Left renal pelvis (tissue), 4 donors: Measurements from ENCODE around the gene TLE1. TPM values are rescaled to one million over a fixed set of nuclear protein-coding genes. Genes with fewer than 3 reads are reported as not detected.
"Not testable (repeated sequence)": the region's sequence is repeated elsewhere in the genome, so short reads cannot be mapped to it uniquely, and the experiment has no call there.

ENCODE experiments used
- DNase-seq, 4 donors: peaks; one replicate each; pipeline ENCODE4 v3.0.0-alpha.2; 2013; ENCODE audit warnings: low read depth in 4 of 4, low spot score in 3 of 4
- polyA plus RNA-seq, 4 donors: library from polyadenylated mRNA; unstranded; fragments of 120-200 nt; gene quantifications; one replicate each; pipeline ENCODE4 v1.2.1, GENCODE V29; 2013; ENCODE audit not compliant: insufficient read length in 4 of 4

The TLE1 gene
- polyA plus RNA-seq, 4 donors, result 64.2 to 111 (median 72.5) TPM

- no peak for DNase-seq
Observed at GRCh38 chr9:81626511-81626910, 62.8 kb downstream of the TLE1 start.

- DNase-seq, result no peak
Observed at GRCh38 chr9:81625969-81626368, 63.4 kb downstream of the TLE1 start.

DNA sequence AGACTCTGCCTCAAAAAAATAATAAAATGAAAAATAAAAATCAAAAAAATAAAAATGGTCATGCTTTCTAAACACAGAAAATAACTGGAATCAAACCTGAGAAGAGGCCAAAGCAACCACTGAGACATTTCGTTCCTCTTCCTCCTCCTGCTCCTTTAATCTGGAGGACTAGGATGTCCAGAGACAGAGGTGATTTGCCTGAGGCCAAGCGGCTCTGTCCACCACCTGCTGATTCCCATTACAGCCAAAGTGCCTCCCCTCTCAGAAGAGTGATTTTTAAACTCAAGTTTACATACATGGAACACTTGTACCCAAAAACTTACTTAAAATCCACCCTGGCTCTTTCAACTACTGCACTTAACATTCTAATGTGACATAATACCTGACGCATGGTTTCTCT, 65.6 kb downstream of the TLE1 start:
- no peak for DNase-seq

DNA sequence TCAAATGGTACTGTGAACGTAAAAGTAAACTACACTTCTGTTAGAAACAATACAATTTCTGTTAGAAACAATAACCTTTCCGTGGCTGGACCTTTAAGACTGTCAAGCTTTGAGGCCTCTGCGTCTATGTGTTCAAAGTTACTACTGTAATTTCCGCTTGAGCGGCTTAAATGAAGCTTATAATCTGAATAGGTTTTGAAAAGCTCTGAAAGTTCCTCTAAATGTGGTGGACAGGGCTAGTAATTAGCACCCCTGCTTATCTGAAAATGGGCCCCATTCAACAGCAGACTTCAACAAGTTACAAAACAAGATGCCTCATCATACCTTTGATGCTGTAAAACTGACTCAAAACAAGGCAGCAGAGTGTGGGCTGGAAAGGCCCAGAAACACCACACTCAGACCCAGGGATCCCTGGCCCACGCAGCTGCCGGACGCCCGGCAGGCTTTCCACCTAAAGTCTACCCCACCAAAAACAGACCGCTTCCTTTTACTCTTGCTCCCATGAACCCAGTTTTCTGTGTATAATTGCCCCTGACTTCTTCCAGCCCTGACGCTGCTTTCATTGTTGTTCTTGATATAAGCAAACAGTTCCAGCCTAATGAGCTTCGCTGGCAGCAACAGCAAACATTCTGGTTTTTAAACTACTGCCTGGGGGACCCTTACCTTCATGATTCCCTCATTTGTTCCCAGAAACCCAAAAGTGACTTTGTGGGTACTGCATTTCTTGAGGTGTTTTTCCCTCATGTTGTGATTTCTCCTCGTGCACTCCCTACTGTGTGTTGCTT, 66.7 kb downstream of the TLE1 start:
- no peak for DNase-seq

DNA sequence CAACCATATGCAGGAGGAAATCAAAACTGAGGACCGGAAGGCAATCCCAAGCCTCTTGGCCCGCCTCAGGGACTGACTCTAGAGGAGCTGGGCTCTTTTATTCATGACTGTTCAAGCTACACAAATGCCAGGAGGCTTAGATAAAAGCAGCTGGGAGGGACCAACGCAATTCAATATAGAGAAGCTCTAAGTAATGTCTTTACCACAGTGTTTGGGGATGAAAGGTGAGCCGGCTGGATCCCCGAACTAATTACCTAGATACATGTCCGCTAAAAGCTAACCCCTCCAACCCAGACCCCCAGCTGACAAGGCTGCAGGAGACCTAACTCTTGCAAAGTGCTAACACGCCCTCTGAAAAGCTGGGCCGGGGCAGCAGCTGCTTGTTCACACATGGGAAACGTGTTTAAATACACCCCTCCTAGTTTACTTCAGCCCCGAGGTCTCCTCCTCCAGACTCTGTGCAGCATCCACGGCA, 67.5 kb downstream of the TLE1 start:
- DNase-seq, result no peak

DNA sequence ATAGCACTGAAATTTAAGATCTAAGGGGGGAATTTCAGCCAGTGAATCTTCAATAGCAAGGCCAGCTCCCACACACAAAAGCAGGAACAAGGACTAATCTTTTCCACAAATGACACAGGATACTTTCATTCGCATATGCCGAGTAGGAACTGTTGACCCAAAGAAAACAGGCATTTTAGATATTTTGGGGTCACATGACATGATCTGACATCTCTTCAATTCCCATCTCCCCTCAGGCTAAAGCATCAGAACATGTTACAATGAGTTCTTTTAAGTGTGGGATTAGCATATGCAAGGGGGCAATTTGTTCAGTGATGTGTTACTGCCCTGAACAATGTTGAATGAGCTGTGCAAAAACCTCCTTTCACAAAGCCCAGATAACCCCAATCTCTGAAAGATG, 68.2 kb downstream of the TLE1 start:
- no peak for DNase-seq

DNA sequence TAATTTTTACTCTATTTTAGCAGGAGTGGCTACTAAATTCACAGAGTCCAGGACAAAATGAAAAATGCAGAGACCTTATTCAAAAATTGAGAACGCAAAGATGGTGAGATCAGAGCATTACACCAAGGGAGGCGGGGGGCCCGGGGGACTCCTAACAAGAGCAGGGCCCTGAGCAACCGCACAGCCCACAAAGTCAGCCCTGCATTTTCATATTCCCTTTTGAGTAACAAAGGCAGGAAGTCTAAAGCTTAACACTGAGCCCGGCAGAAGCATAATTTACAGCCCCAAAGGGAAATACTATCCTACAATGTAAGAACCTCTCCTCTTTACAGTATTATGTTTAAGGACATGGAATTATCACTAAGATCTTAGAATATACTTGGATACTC, 69.4 kb downstream of the TLE1 start:
- DNase-seq, result no peak

DNA sequence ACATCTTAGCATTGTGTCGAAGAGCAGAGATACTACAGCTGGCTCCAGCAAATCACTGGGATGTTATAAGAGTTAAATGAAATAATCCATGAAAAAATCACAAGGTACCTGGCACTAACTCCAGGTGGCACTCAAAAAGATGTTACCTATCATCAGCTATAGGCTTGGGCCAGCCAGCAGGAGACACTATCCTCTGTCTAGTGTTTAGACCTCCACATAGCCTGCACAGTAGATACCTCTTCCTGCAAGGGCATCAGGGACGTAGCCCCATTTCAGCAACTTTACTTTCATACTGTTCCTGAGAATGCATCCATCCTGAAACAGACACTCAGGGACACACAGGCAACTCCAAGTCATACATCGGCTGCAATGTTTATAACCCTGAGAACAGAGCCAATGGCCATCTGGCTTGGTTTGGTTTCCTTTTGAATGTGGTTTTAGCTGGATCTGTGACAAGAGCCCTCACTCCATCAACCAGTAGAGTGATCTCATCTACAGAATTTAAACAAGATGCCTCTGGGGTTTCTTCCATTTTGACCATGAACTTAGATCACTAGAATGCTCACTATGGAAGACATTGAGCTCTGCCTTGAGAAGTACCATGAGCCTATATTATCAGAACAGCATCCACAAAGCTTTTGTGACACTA, 69.9 kb downstream of the TLE1 start:
- DNase-seq, result no peak

GRCh38 chr9:81618923-81619322, 70.4 kb downstream of the TLE1 start:
- DNase-seq, result no peak

- DNase-seq, result no peak
Observed at GRCh38 chr9:81616141-81616540, 73.2 kb downstream of the TLE1 start.

- no peak for DNase-seq
Observed at GRCh38 chr9:81614335-81614734, 75.0 kb downstream of the TLE1 start.

- peak; percentile 61 to 78 (median 68) for DNase-seq
Observed at GRCh38 chr9:81613002-81613812, 76.1 kb downstream of the TLE1 start.

DNA sequence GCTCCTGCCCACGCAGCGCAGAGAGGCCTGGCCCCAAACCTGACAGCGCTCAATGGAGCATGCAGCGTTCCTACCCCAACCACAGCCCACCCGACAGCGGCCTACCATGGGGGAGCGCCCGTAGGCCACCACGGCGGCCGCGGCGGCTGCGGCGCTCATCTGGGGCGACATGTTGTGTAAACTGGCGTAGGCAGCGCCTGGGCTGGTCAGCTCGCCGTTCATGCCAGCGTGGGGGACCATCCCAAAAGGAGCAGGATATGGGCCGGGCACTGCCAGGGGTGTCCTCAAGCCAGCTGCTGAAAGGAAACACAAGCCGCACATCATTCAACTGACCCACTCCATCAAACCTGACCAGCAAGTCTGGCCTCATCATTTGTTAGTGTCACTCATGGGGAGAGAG, 77.7 kb downstream of the TLE1 start:
- DNase-seq, result no peak

DNA sequence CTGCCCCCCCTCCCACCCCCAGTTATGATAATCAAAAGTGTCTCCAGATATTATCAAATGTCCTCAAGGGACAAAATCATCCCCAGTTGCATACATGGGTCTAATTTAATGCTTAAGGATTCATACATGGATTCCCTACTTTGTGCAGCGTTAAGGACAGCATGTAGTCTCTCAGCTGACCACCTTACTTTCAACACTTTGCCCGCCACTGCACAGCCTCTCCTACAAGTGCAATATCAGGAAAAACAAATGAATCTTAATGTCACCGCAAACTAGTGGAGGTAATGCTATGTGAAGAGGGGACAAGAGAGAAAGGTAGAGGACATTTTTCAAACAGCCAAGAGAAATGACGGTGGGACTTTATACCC, 78.6 kb downstream of the TLE1 start:
- no peak for DNase-seq

DNA sequence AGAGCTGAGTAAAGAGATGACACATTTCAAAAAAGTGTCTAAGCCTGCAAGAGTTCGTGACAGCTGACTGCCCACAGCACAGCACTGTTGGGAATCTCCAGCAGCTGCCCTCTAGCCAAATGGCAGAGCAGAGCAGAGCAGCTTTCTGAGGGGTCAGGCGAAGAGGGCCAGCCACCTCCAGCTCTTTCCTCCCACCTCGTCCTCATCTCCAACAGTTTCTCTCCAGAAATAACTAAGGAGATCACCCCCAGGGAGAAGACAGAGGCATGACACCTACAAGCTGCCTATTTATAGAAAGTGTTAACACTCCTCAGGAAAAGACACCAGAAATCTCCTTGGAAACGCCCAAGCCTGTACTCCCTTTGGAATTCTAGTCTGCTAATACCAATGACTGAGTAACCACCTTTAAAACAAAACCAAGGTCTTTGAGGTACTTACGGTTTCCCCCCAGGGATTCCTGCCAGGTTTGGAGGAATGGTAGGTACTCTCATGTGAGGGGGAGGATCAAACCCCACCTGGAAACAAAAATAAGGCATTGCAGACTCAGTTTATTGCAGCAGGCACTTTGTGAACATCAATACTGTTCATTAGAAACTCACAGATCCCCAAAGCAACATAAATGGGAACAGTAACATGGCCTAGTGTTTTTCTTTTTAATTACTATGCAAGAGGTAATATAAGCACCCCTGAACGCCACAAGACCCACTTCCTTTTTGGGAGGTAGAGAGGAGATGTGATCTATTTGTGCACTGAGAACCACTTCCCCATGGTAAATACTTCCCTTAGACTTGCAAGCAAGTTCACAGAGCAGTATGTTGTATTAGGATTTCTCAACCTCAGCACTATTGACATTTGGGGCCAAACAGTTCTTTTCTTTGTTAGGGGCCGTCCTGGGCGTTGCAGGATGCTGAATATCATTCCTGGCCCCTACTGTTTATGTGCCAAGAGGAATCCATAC, 79.3 kb downstream of the TLE1 start:
- no peak for DNase-seq

DNA sequence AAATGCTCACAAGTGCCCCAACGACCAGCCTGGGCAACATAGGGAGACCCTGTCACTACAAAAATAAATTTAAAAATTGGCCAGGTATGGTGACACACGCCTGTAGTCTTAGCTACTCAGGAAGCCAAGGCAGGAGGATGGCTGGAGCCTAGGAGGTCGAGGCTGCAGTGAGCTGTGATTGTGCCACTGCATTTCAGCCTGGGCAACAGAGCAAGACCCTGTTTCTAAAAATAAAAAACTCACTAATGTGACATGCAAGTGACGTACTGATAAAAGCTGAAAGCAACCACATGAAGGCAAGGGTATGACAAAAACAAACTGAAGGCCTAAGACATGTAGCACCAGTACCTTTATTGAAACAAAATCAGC, 81.1 kb downstream of the TLE1 start:
- no peak for DNase-seq

- DNase-seq, result no peak
Observed at GRCh38 chr9:81607593-81608288, 81.6 kb downstream of the TLE1 start.

DNA sequence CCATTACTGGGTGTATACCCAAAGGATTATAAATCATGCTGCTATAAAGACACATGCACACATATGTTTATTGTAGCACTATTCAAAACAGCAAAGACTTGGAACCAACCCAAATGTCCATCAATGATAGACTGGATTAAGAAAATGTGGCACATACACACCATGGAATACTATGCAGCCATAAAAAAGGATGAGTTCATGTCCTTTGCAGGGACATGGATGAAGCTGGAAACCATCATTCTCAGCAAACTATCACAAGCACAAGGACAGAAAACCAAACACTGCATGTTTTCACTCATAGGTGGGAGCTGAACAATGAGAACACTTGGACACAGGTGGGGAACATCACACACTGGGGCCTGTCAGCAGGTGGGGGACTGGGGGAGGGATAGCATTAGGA, 83.1 kb downstream of the TLE1 start:
- not testable (repeated sequence) for DNase-seq

DNA sequence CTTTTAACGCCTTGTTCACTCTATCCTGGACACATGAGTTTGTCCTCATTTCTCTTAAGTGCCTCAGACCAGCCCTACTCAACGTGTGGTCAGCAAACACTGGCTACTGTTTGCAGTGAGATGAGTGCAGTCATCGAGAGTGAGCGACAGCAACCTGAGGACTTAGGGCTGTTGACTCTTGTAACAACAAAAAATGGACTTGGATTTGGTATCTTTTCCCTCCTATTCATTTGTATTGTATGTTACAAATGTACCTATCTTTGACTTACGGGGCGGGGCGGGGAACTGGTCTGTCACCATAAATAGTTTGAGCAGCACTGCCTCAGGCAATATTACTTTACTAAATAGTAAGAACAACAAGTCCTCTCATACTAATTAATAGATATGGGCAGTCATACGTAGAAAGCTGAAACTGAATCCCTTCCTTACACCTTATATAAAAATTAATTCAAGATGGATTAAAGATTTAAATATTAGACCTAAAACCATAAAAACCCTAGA, 84.1 kb downstream of the TLE1 start:
- DNase-seq, result no peak
